GM12878 (cell line): ENCODE measurements around the gene KLF11. TPM values are rescaled to one million over a fixed set of nuclear protein-coding genes. Genes with fewer than 3 reads are reported as not detected.

Experiments
- ATAC-seq: fragments of 200-7000 bp; cut with Tn5 transposase; 3 replicates; pipeline ENCODE4 v1.9.1; 2020; ENCODE audit warnings: mild to moderate bottlenecking, moderate library complexity
- BruUV-seq: library from RNA; stranded (reverse); fragments of 400-500 nt; replicated peaks from 2 replicates; lab custom pipeline; 2021; lab: Mats Ljungman, UMichigan
- CTCF ChIA-PET: fragments of 300-600 bp; sonication (Branson Sonifier 250); formaldehyde crosslinking; extraction: SDS; loops from one replicate; lab custom pipeline; 2021; ENCODE audit warnings: inconsistent platforms; lab: Yijun Ruan, JAX
- POLR2A ChIA-PET: fragments of 350-600 bp; formaldehyde crosslinking; extraction: SDS; loops from one replicate; lab custom pipeline; 2021; ENCODE audit warnings: inconsistent platforms; lab: Charles Lee
- RAD21 ChIA-PET: fragments of 300-600 bp; sonication (Branson Sonifier 250); formaldehyde crosslinking; loops from one replicate; lab custom pipeline; 2023; ENCODE audit warnings: antibody characterized with exemption; ENCODE audit not compliant: unreplicated experiment; lab: Charles Lee
- SMC1A ChIA-PET: fragments of 300-600 bp; sonication (Branson Sonifier 250); formaldehyde crosslinking; loops from one replicate; lab custom pipeline; 2023; ENCODE audit not compliant: unreplicated experiment, uncharacterized antibody; lab: Charles Lee
- DNase-seq: peaks from one replicate; pipeline ENCODE4 v3.0.0-alpha.2; 2011; ENCODE audit warnings: low read depth, low spot score
- FAIRE-seq: peaks from 3 replicates; lab custom pipeline; 2011; peaks lifted over from hg19 to GRCh38; lab: Jason Lieb, UNC
- H2AFZ ChIP-seq: 2 replicates; pipeline ENCODE4 v1.6.0; 2011; ENCODE audit warnings: low read depth, low read length, control low read depth; ENCODE audit not compliant: control insufficient read depth
- H3K27ac ChIP-seq: 2 replicates; pipeline ENCODE4 v1.5.1; 2011; ENCODE audit warnings: control low read depth; ENCODE audit not compliant: control insufficient read depth, insufficient read depth
- H3K27me3 ChIP-seq, 2 experiments: replicated peaks in 1 of 2; 2 replicates each; pipeline versions ENCODE4 v1.6.0 to v1.6.1; 2011; ENCODE audit warnings: low read length in 1 of 2; ENCODE audit not compliant: control insufficient read depth in 2 of 2, insufficient read depth in 2 of 2
- H3K36me3 ChIP-seq, 2 experiments: 2 replicates each; pipeline ENCODE4 v1.5.1; 2011; ENCODE audit warnings: low read length in 1 of 2; ENCODE audit not compliant: control insufficient read depth in 2 of 2, insufficient read depth in 2 of 2
- H3K4me1 ChIP-seq: 2 replicates; pipeline ENCODE4 v1.6.1; 2011; ENCODE audit warnings: mild to moderate bottlenecking, low read length, moderate library complexity, mixed read lengths; ENCODE audit not compliant: control insufficient read depth, insufficient read depth
- H3K4me2 ChIP-seq: 2 replicates; pipeline ENCODE4 v1.6.0; 2011; ENCODE audit warnings: control low read depth; ENCODE audit not compliant: control insufficient read depth, insufficient read depth
- H3K4me3 ChIP-seq: fragments of 200-600 bp; sonication (generic); 2 replicates; pipeline ENCODE4 v1.5.1; 2016
- H3K79me2 ChIP-seq: 2 replicates; pipeline ENCODE4 v1.6.0; 2011; ENCODE audit warnings: low read length; ENCODE audit not compliant: control insufficient read depth, insufficient read depth
- H3K9ac ChIP-seq: 2 replicates; pipeline ENCODE4 v1.8.0; 2011; ENCODE audit warnings: low read length, control low read depth, mixed read lengths; ENCODE audit not compliant: control insufficient read depth, insufficient read depth
- H3K9me3 ChIP-seq: replicated peaks from 3 replicates; pipeline ENCODE4 v1.5.1; 2011; ENCODE audit warnings: mild to moderate bottlenecking, low read length; ENCODE audit not compliant: control insufficient read depth, insufficient read depth
- H4K20me1 ChIP-seq: 2 replicates; pipeline ENCODE4 v1.6.0; 2011; ENCODE audit not compliant: control insufficient read depth, insufficient read depth
- ATF3 ChIP-seq: IDR thresholded peaks from 2 replicates; pipeline ENCODE4 v1.6.1; 2011; ENCODE audit warnings: low read depth, mild to moderate bottlenecking, low read length, moderate library complexity, borderline replicate concordance; ENCODE audit errors: extremely low read depth
- ATF7 ChIP-seq: fragments of 450-650 bp; IDR thresholded peaks from 2 replicates; pipeline ENCODE4 v1.6.1; 2016; ENCODE audit warnings: low read depth, mild to moderate bottlenecking
- CHD1 ChIP-seq: IDR thresholded peaks from 2 replicates; pipeline ENCODE4 v1.6.1; 2012; ENCODE audit warnings: low read depth, low read length, improper control_type of control experiment
- CHD4 ChIP-seq: fragments of 200-600 bp; sonication (generic); IDR thresholded peaks from 2 replicates; pipeline ENCODE4 v1.6.1; 2016; ENCODE audit warnings: mild to moderate bottlenecking
- HSF1 ChIP-seq: fragments of 150-350 bp; IDR thresholded peaks from 2 replicates; pipeline ENCODE4 v1.6.1; 2014; ENCODE audit warnings: mild to moderate bottlenecking, low read depth, low read length
- MXI1 ChIP-seq: fragments of 150-350 bp; IDR thresholded peaks from 2 replicates; pipeline ENCODE4 v1.6.1; 2011; ENCODE audit warnings: low read depth, mild to moderate bottlenecking, inconsistent platforms, low read length, improper control_type of control experiment
- NRF1 ChIP-seq: conservative IDR thresholded peaks from 2 replicates; pipeline ENCODE4 v1.6.1; 2011; ENCODE audit warnings: mild to moderate bottlenecking, low read depth, low read length, improper control_type of control experiment
- POU2F2 ChIP-seq: IDR thresholded peaks from 3 replicates; pipeline ENCODE4 v1.6.1; 2011; ENCODE audit warnings: low read depth, mild to moderate bottlenecking, low read length, borderline replicate concordance
- SKIL ChIP-seq: fragments of 450-650 bp; IDR thresholded peaks from 2 replicates; pipeline ENCODE4 v1.6.1; 2017; ENCODE audit warnings: mild to moderate bottlenecking, low read depth, inconsistent platforms; ENCODE audit not compliant: poor library complexity, severe bottlenecking
- TCF12 ChIP-seq: IDR thresholded peaks from 2 replicates; pipeline ENCODE4 v1.6.1; 2011; ENCODE audit warnings: low read depth, mild to moderate bottlenecking, low read length
- ZBTB33 ChIP-seq: fragments of 450-650 bp; IDR thresholded peaks from 2 replicates; pipeline ENCODE4 v1.6.1; 2017; ENCODE audit warnings: mild to moderate bottlenecking
- WGBS: methylation state at CpG from one replicate; pipeline ENCODE4 v1.1.6; 2016; ENCODE audit warnings: low lambda C conversion rate; ENCODE audit not compliant: insufficient replicate concordance, insufficient coverage; ENCODE audit errors: missing lambda C conversion rate; 5-methylcytosine and 5-hydroxymethylcytosine counted together
- in situ Hi-C: fragments of 300-500 bp; cut with MboI; formaldehyde crosslinking; loops from 9 replicates; pipeline ENCODE4 v1.14.3; 2018; ENCODE audit warnings: mixed read lengths
- intact Hi-C: fragments of 100-400 bp; cut with micrococcal nuclease; formaldehyde crosslinking; loops from one replicate; pipeline ENCODE4 v1.14.2; 2022; ENCODE audit not compliant: unreplicated experiment
- polyA plus RNA-seq, 11 experiments: library from polyadenylated mRNA; depleted of rRNA in 4 of 11; unstranded in 6 of 11; stranded (reverse) in 5 of 11; fragments of >200 nt; fragmentation: Nextera tagmentation in 4 of 11; fragmentation: Illumina TruSeq in 1 of 11; extraction: Ambion mirVana in 4 of 11; extraction: Trizol in 1 of 11; gene quantifications; 1 replicate in 1 of 11; 2 replicates in 10 of 11; pipeline versions ENCODE4 v1.2.1 to v1.2.3, GENCODE V29; 2011 to 2016; ENCODE audit warnings: inconsistent platforms in 2 of 11, missing spikeins in 2 of 11, low read depth in 1 of 11
- total RNA-seq, 4 experiments: library from RNA; depleted of rRNA in 3 of 4; stranded (reverse); fragments of >200 nt in 3 of 4; fragmentation: Illumina TruSeq in 1 of 4; extraction: Trizol in 1 of 4; gene quantifications; 2 replicates each; pipeline versions ENCODE4 v1.2.1 to v1.2.3, GENCODE V29; 2013 to 2021
- TF ChIP-seq, protein P1 (sequence below): fragments of 450-650 bp; IDR thresholded peaks from 2 replicates; pipeline ENCODE4 v1.6.1; 2016; ENCODE audit warnings: mild to moderate bottlenecking

The KLF11 gene
- total and polyA plus RNA-seq, 10 of the 15 experiments (the other 5 are each of a cell fraction or from before 2014, with no cell fraction given), result 0.03 to 0.54 (median 0.14) TPM; not detected in 1

DNA sequence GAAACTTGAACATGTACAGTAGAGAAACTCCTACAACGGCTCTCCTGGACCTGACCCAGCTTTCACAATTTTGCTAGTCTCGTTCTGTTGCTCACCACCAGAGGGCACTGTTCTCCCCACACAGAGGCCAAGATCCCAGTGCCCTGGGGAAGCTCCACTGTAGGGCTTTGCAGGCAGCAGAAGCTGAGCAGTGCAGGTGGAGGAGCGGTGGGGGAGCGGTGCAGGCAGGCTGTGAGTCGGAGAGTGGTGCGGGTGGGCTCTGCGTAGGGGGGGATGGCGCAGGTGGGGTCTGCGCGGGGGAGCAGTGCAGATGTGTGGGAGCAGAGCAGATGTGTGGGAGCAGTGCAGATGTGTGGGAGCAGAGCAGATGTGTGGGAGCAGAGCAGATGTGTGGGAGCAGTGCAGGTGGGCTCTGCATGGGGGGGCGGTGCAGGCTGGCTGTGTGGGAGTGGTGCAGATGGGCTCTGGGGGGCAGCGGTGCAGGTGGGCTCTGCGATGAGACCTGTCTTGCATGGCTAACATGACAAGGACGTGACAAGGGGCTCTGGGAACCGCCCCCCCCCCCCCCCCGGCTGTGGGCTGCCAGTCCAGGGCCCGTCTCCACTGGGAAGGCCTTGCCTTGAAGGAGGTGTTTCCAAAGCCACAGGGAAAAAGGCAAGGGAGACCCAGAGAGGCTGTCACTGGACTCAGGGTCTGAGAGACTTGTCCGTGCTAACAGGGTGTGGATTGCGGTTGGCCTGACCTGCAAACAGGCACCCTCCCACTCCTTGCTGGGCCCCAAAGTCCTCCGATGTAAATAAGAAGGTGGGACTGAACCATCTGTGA, 29.5 kb downstream of the KLF11 start (continued):
- TF ChIP-seq POU2F2, result peak; percentile 20; the same call in 1 of the 3 replicates
- TF ChIP-seq TCF12, result peak; percentile 51; the same call in 1 of the 2 replicates
- TF ChIP-seq, protein P1, sequence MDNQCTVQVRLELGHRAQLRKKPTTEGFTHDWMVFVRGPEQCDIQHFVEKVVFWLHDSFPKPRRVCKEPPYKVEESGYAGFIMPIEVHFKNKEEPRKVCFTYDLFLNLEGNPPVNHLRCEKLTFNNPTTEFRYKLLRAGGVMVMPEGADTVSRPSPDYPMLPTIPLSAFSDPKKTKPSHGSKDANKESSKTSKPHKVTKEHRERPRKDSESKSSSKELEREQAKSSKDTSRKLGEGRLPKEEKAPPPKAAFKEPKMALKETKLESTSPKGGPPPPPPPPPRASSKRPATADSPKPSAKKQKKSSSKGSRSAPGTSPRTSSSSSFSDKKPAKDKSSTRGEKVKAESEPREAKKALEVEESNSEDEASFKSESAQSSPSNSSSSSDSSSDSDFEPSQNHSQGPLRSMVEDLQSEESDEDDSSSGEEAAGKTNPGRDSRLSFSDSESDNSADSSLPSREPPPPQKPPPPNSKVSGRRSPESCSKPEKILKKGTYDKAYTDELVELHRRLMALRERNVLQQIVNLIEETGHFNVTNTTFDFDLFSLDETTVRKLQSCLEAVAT, result 0 out of 2 replicates have a peak, but pooled peaks have one; percentile 19
- TF ChIP-seq CHD1, result no peak
- TF ChIP-seq, all 136 proteins: peak for 21

DNA sequence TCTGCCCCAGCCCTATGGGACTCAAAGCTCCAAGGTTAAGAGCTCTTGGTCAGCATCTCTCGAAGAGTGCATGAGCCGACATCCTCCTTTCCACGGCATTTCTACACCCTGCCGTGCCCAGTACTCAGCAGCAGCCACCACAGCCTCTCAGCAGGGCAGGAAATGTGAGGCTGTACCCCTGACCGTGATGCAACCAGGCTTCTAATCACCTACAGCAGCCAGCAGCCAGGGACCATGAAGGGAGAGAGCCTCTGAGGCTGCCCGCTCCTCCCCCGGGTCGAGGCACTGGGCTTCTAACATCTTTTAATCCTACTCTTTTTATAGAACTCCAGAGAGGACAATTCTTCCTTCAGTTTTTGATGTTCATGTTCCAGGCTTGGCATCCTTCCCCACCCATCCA, 30.4 kb downstream of the KLF11 start:
- ATAC-seq, result no peak; the same call in 2 of the 3 replicates
- no peak overlapping the region for H3K9ac ChIP-seq
- SMC1A ChIA-PET, result interaction anchor here (1.0 to 13.9 kb wide), 11 partner anchors 15 to 366 kb away, joined by 3 to 236 read pairs (median 11); no protein-coding TSS in a partner anchor
- TF ChIP-seq SKIL (no peak), MXI1 (no peak), ZBTB33 (no peak), ATF7 (no peak), ATF3 (no peak), CHD4 (no peak), NRF1 (no peak), HSF1 (no peak)

More for the DNA sequence above, 30.4 kb downstream of the KLF11 start:
- RAD21 ChIA-PET, result interaction anchor here (0.6 to 13.2 kb wide), 14 partner anchors 12 to 361 kb away, joined by 3 to 216 read pairs (median 14); partner anchors contain the start of gene RRM2
- H2AFZ ChIP-seq, result no peak overlapping the region
- H3K36me3 ChIP-seq, result no peaks in the 10 kb centered on the region
- no peaks in the 10 kb centered on the region; the same call in 1 of the 2 replicates for H3K79me2 ChIP-seq
- no TSS peak for BruUV-seq
- no peaks in the 10 kb centered on the region for H4K20me1 ChIP-seq
- no peak overlapping the region for H3K27ac ChIP-seq
- H3K4me3 ChIP-seq, result no peak overlapping the region
- intact Hi-C loops, result loop anchor here (1.0 to 2.0 kb wide), 2 partner anchors 49 to 336 kb away; partner anchors contain the start of gene RRM2
- no peak for DNase-seq
- no peak for FAIRE-seq
- no peaks in the 10 kb centered on the region for H3K27me3 ChIP-seq
- CTCF ChIA-PET, result interaction anchor here (0.7 to 22.8 kb wide), 15 partner anchors 23 to 376 kb away, joined by 3 to 983 read pairs (median 14); partner anchors contain the start of gene RRM2
- no peak overlapping the region for H3K4me2 ChIP-seq
- POLR2A ChIA-PET, result interaction anchor here (0.7 to 3.1 kb wide), 7 partner anchors 12 to 362 kb away, joined by 3 to 16 read pairs (median 4); no protein-coding TSS in a partner anchor
- in situ Hi-C loops, result loop anchor here (5.0 kb wide), 1 partner anchor 594 kb away; no protein-coding TSS in a partner anchor
- peaks cover 21% of the 10 kb centered on the region for H3K4me1 ChIP-seq
- 66% methylated on average over 8 of the region's 8 CpGs for WGBS
- H3K9me3 ChIP-seq, result no peaks in the 10 kb centered on the region
